ENCODE results near the gene NAV2. TPM values are rescaled to one million over a fixed set of nuclear protein-coding genes. Genes with fewer than 3 reads are reported as not detected.

Gene NAV2
- total RNA-seq, 4 donors from 2014 or later: 9.6 to 40.0 (median 23.1) TPM

DNA sequence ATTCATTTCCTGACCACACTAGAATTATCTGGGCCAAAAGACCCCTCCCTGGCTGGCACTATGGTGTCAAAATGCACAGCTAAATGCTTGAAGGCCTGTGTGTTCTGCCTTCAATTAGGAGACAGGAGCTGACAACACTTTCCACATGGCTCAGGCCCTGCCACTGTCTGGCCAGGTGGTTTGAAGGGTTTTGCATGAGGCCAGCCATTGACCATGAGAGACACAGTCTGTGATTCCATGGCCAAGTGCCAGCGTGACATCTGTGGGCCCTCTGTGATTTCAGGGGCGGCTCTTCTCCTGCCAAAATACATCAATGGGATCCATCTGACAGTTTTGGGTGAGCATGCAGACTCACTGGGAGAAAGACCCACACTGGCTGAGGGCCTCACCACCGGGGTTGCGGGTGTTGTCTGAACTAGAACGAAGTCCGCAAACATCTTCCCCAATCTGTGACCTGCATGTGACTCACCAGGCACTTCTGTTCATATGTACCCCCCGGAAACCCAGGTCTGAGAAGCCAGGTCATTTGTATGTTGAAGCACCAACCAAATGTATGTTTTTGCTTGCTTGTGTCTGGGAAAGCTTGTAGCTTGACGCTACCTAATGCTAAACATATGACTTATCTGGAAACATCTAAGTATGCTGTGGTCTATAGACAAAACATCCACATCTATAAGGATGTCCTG lies 20.7 kb upstream of the NAV2 start:
- H3K4me1 ChIP-seq: no peaks in the 10 kb centered on the region
- no peaks in the 10 kb centered on the region for H3K9me3 ChIP-seq
- WGBS, 2 donors (ENCODE audit: low coverage in 1 of 2): 87% methylated on average over 8 of the region's 8 CpGs; no CpG with 5 or more reads in 1 of the 2 donors
- TF ChIP-seq, protein P1, sequence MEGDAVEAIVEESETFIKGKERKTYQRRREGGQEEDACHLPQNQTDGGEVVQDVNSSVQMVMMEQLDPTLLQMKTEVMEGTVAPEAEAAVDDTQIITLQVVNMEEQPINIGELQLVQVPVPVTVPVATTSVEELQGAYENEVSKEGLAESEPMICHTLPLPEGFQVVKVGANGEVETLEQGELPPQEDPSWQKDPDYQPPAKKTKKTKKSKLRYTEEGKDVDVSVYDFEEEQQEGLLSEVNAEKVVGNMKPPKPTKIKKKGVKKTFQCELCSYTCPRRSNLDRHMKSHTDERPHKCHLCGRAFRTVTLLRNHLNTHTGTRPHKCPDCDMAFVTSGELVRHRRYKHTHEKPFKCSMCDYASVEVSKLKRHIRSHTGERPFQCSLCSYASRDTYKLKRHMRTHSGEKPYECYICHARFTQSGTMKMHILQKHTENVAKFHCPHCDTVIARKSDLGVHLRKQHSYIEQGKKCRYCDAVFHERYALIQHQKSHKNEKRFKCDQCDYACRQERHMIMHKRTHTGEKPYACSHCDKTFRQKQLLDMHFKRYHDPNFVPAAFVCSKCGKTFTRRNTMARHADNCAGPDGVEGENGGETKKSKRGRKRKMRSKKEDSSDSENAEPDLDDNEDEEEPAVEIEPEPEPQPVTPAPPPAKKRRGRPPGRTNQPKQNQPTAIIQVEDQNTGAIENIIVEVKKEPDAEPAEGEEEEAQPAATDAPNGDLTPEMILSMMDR (IDR thresholded peaks at IDR 0.05): no peak
- TF ChIP-seq EP300 (IDR thresholded peaks at IDR 0.05; ENCODE audit: low read depth) (no peak), POLR2AphosphoS5 (IDR thresholded peaks at IDR 0.05) (no peak), POLR2A (IDR thresholded peaks at IDR 0.05) (no peak)
- no peaks in the 10 kb centered on the region for H3K36me3 ChIP-seq
- no peak overlapping the region for H3K27ac ChIP-seq
- no peak overlapping the region for H3K4me3 ChIP-seq
- intact Hi-C loops (cut with DNase I; ENCODE audit: low total_unique reads) (no loop called here), in situ Hi-C loops (cut with MboI; ENCODE audit: low pct_ligation_motif_present in 1 of 4, low pct_unique_long_range_greater_than_20kb in 1 of 4, low sequenced_read_pairs in 3 of 4) (no loop called here)
- DNase-seq: no peak
- H3K27me3 ChIP-seq: no peaks in the 10 kb centered on the region

DNA sequence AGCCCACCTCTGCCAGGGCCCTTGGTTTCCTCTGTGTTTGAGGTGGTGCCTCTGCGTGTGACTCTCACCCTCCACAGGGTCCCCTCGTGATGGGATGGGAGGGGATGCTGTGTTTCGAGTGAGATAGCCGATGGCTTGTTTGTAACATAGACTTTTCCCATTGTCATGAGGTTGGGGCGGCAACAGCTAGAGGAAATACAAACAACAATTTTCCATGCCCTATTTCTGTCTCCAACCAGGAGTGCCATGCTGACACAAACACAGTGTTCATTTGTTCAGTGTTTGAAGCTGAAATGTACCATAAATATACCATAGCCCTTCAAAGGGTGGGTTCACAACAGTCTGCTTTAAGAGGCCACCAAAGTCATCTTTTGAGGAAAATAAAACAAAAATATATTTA lies 19.5 kb upstream of the NAV2 start:
- Histone ChIP-seq H3K36me3 (no peaks in the 10 kb centered on the region), H3K27ac (no peak overlapping the region), H3K9me3 (no peaks in the 10 kb centered on the region), H3K27me3 (no peaks in the 10 kb centered on the region), H3K4me3 (no peak overlapping the region), H3K4me1 (peaks cover 0 to 2% (median 0%) of the 10 kb centered on the region in 4 donors)
- TF ChIP-seq POLR2AphosphoS5 (IDR thresholded peaks at IDR 0.05) (no peak), EP300 (IDR thresholded peaks at IDR 0.05; ENCODE audit: low read depth) (no peak), POLR2A (IDR thresholded peaks at IDR 0.05) (no peak)
- TF ChIP-seq, protein P1 (IDR thresholded peaks at IDR 0.05): no peak
- in situ Hi-C loops (cut with MboI; ENCODE audit: low pct_ligation_motif_present in 1 of 4, low pct_unique_long_range_greater_than_20kb in 1 of 4, low sequenced_read_pairs in 3 of 4) (no loop called here), intact Hi-C loops (cut with DNase I; ENCODE audit: low total_unique reads) (no loop called here)
- WGBS, 2 donors (ENCODE audit: low coverage in 1 of 2): 76 to 86% methylated on average over 2 to 5 of the region's 5 CpGs
- no peak for DNase-seq

DNA sequence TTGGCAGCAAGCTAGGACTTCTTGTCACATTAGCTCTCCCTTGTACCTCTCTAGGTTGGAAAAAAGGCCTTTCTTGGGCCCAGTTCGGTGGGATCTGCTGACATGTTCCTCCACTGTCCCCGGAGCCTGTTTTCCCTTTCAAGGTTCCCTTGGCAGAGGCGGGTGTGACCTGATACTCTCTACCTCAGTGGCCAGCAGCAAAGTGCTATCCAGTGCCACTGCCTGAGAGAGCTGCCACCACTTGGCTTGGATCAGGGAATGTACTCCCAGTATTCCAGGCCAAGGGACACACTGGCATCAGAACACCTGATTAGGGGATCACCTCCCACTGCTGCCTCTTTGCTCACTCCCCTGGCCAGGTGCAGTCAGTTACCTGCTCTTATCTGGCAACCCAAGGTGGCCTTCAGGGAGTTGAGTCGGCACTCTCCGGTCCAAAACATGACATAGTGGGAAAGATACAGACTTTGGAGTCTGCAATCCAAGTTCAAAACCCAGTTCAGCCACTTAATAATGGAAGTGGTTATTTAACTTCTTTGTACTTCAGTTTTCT lies 17.8 kb upstream of the NAV2 start:
- H3K36me3 ChIP-seq: no peaks in the 10 kb centered on the region
- WGBS, 2 donors (ENCODE audit: low coverage in 1 of 2): 93% methylated on average over 5 of the region's 5 CpGs; no CpG with 5 or more reads in 1 of the 2 donors
- peaks cover 0 to 2% (median 0%) of the 10 kb centered on the region in 4 donors for H3K4me1 ChIP-seq
- no peak for TF ChIP-seq POLR2A (IDR thresholded peaks at IDR 0.05)
- no peak for TF ChIP-seq EP300 (IDR thresholded peaks at IDR 0.05; ENCODE audit: low read depth)
- TF ChIP-seq, protein P1 (IDR thresholded peaks at IDR 0.05): no peak
- no peak for TF ChIP-seq POLR2AphosphoS5 (IDR thresholded peaks at IDR 0.05)
- no peaks in the 10 kb centered on the region for H3K9me3 ChIP-seq
- no peak overlapping the region for H3K4me3 ChIP-seq
- no peak for DNase-seq
- no peak overlapping the region for H3K27ac ChIP-seq
- in situ Hi-C loops (cut with MboI; ENCODE audit: low pct_ligation_motif_present in 1 of 4, low pct_unique_long_range_greater_than_20kb in 1 of 4, low sequenced_read_pairs in 3 of 4): no loop called here
- H3K27me3 ChIP-seq: no peaks in the 10 kb centered on the region
- intact Hi-C loops (cut with DNase I; ENCODE audit: low total_unique reads): no loop called here

DNA sequence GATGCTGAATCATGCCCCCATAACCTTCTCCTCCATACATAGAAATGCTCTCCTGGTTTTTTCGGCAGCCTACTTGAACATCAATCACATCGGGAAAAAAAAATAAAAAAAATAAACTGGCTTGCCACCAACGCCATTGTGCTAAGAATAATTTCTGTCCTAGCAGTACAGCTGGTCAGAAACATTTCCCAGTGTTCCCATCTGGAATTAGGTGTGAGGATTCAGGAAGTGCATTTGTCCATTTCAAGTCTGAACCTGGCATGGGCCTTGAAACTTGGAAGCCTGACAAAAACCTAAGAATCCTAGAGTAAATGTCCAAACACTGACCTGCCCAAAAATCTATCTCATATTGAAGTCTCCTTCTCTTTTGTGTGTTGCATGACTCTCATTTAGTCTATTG lies 16.6 kb upstream of the NAV2 start:
- intact Hi-C loops (cut with DNase I; ENCODE audit: low total_unique reads) (no loop called here), in situ Hi-C loops (cut with MboI; ENCODE audit: low pct_ligation_motif_present in 1 of 4, low pct_unique_long_range_greater_than_20kb in 1 of 4, low sequenced_read_pairs in 3 of 4) (no loop called here)
- Histone ChIP-seq H3K27ac (peak overlapping the region; percentile 23 to 67 (median 38)), H3K36me3 (no peaks in the 10 kb centered on the region), H3K27me3 (no peaks in the 10 kb centered on the region), H3K9me3 (no peaks in the 10 kb centered on the region), H3K4me3 (no peak overlapping the region), H3K4me1 (peaks cover 0 to 2% (median under 1%) of the 10 kb centered on the region in 4 donors)
- WGBS, 2 donors (ENCODE audit: low coverage in 1 of 2): 71 to 89% methylated on average over 3 of the region's 3 CpGs
- TF ChIP-seq POLR2A (IDR thresholded peaks at IDR 0.05) (no peak), POLR2AphosphoS5 (IDR thresholded peaks at IDR 0.05) (peak in 1 of 3 donors; percentile 31)
- no peak for DNase-seq

Data from transverse colon (tissue), 4 donors.